GM19193 (cell line): ENCODE measurements around the gene SLC52A3.

Experiments
- POLR2A ChIP-seq: IDR thresholded peaks from 4 replicates; pipeline ENCODE4 v1.6.1; 2011; ENCODE audit not compliant: insufficient read depth, insufficient read length; ENCODE audit errors: extremely low read depth

The SLC52A3 gene

DNA sequence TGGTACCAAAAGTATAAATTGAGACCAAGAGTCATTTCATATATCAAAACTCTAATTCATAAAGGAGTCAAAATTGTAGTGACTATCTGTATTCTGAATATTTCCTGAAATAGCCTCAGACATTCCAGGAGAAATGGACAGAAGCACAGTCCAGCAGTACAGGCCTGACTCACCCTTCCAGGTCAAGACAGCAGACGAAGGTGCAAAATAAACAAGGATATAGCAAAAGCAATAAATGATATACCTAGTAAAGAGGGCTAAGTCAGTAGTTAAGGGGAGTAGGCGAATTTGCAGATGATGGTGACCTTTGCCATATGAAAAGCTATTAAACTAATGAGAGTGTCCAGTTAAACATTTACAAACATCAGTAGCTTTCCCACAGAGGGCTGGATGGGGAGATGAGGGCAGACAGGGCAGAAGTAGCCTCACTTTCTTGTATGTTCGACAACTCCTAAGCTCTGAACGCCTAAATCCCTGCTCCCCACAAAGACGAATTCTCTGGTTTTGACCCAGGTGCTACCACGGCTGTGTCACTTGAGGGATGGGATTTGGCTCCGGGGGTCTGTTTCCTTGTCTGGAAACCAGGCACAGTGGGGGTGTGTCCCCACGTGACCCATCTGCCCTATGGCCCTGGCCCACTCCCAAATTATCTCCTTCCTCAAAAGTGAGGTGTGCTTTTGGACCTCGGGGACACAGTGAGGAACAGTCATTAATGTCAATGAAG is 3.6 kb upstream of the SLC52A3 start:
- TF ChIP-seq POLR2A = no peak

GRCh38 chr20:770691-771090 is 2.4 kb upstream of the SLC52A3 start:
- no peak for TF ChIP-seq POLR2A

- TF ChIP-seq POLR2A = no peak
Measured at GRCh38 chr20:766906-767305, 1.4 kb downstream of the SLC52A3 start.

DNA sequence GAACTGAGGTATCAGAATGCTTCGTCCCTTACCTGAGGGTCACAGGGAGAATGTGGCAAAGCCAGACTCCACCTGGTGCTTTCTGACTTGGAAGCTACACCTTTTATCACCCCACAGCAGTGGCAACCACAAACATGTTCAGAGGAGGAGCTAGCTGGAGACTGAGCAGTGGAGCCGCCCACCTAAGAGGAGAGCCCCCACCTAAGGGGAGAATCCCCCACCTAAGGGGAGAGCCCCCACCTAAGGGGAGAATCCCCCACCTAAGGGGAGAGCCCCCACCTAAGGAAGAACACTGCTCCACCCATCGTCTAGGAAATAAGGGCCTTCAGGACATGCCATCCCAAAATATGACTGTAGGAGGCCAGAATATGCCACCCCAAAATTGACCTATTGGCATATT is 4.0 kb downstream of the SLC52A3 start:
- no peak for TF ChIP-seq POLR2A

GRCh38 chr20:761418-762381 is 6.6 kb downstream of the SLC52A3 start:
- TF ChIP-seq POLR2A = no peak

GRCh38 chr20:760751-761417 is 7.4 kb downstream of the SLC52A3 start:
- TF ChIP-seq POLR2A = no peak

DNA sequence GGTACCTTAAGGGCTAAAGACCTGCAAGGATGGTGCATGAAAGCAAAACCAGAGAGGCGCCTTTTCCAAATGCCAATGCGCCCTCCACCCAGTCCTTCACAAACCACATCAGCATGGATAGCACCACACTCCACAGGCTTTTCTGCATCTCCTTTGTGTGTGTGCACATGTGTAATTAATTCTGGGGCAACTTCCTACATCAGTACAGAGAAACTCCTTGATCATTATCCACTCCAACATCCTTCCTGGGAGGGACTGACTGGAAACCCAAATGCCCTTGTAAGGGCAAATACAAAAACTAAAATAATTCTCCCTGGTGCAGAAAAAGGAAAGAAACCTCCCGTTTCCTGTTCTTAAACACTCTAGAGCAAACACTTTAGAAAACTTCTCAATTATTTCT is 10.8 kb downstream of the SLC52A3 start:
- no peak for TF ChIP-seq POLR2A

GRCh38 chr20:755941-756340 is 12.4 kb downstream of the SLC52A3 start:
- no peak for TF ChIP-seq POLR2A

DNA sequence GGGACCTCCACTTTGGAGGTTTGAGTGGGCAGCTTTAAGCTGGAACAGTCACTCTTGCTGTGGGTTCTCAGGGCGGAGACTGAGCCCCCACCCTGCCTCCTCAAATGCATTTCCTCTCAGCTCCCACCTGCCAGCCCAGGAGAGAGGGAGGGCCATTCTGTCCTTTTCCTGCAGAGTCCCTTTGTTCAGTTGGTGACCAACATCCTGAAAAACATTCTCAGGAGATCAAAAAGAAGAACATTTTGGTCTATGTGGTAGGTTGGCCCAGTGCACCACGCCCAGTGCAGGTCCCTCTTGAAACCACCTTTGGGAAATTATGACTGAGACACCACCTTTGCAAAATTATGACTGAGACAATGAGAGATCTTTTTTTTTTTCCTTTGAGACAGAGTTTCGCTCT is 13.4 kb downstream of the SLC52A3 start:
- no peak for TF ChIP-seq POLR2A

- TF ChIP-seq POLR2A = no peak
Measured at GRCh38 chr20:753897-754635, 14.2 kb downstream of the SLC52A3 start.

DNA sequence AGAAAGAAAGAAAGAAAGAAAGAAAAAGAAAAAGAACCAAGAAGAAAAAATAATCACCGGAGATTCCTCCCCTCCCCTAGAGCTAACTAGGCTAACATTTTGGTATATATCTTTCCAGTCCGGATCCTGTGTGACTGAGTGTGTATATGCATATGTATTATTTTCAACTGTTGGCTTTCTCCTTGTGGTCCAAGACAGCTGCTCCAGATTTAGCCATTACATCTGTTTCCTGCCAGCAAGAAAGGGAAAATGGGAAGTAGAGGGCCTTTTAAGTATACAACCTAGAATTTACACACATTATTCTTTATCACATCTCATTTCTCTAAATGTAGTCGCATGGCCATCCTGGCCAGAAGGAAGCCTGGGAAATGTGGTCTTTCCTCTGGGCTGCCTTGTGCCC is 15.2 kb downstream of the SLC52A3 start:
- no peak for TF ChIP-seq POLR2A

DNA sequence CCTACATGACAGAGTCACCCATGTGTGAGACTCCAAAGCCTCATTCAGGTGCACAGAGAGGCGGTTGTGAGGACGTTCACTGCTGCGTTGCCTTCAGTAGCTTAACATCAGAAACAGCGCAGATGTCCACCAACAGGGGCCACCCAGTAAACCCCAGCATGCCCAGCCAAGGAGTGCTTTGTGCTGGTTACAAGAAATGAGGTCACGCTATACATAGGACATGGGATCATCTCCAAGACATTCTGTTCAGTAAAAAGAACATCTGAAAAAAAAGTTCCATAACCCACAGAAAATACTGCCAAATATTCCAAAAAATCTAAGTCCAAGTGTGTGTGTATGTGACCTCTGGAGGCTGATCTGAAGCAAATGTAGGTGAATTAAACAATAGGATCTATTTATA is 16.0 kb downstream of the SLC52A3 start:
- no peak for TF ChIP-seq POLR2A

DNA sequence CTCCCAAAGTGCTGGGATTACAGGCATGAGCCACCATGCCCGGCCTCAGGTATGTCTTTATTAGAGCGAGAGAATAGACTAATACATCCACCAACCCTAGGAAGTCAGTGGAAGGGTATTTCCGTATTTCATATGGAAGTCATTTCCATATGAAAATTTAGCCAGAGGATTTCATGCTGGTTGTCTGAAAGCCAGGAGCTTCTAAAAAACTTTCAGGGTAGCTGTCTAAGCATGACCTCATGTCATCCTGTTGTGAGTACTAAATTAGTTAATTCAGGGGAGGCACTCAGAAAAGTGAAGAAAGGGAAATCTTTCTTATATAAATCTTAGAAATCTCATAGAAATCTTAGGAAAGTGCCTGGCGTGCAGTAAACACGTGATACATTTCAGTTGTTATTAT is 16.5 kb downstream of the SLC52A3 start:
- no peak for TF ChIP-seq POLR2A

DNA sequence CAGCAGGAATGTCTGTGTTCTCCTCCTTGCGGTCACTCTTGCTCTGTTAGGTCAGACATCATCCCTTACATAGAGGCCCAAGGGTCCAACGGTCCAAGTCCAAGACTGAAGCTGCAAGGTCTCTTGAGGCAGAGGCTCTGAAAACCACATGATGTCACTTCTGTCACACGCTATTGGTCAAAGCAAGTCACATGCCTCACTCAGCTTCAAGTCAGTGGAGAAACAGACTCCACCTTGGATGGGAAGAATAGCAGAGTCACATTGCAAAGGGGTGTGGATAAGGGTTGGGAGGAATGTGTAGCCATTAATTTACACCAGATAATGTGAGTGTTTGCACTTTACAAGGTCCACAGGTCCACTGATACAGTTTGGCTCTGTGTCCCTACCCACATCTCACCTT is 17.5 kb downstream of the SLC52A3 start:
- no peak for TF ChIP-seq POLR2A
